Measurements from ENCODE around the gene ATP5F1E. TPM values are rescaled to one million over a fixed set of nuclear protein-coding genes. Genes with fewer than 3 reads are reported as not detected.

The ATP5F1E gene
- total and polyA plus RNA-seq, 3 experiments from 2014 or later = 95.0 to 102 (median 98.1) TPM

DNA sequence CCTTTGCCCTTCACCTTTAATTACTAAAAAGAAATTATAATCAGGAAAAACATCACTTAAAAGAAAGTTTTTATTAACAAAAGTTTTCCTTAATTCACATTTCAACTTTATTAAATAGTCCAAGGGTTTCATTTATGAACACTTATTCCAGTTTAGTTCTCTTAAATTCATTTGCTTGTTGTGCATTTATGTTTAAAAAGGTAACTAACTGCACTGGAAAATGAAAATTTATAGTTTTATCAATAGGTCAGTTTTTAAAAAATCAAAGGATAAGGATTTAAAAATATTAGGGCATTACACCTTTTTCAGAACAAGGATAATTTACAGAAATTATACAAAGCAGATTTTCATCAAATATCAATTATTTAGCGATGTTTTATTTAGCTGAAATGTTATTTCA, 958 bp upstream of the ATP5F1E start:
- H3K27ac Mint-ChIP-seq = peak overlapping the region in 6 of 8 donors; percentile 82 to 98 (median 94)
- DNase-seq = no peak
- peaks cover 40% of the 10 kb centered on the region for H3K36me3 ChIP-seq (ENCODE audit: insufficient read depth, low read length)
- ChIA-PET POLR2A (interaction anchor here (1.1 to 2.8 kb wide), 6 partner anchors 9 to 144 kb away, joined by 4 to 35 read pairs (median 12); partner anchors contain the start of gene PRELID3B), CTCF (interaction anchor here (0.8 to 5.0 kb wide), 6 partner anchors 9 to 189 kb away, joined by 3 to 24 read pairs (median 4); partner anchors contain the start of gene PRELID3B)
- H3K9me3 ChIP-seq (ENCODE audit: low read length) = no peaks in the 10 kb centered on the region
- H3K36me3 Mint-ChIP-seq = peaks cover 14 to 83% (median 15%) of the 10 kb centered on the region in 3 donors
- peak overlapping the region; percentile 60 for H3K27ac ChIP-seq (ENCODE audit: low read depth, low read length)
- H3K4me3 ChIP-seq (ENCODE audit: low read length) = no peak overlapping the region
- H3K27me3 Mint-ChIP-seq = peaks cover 0 to 2% of the 10 kb centered on the region in 2 donors
- H3K9me3 Mint-ChIP-seq = no peaks in the 10 kb centered on the region
- peak overlapping the region; percentile 86 to 99 (median 95) for H3K4me3 Mint-ChIP-seq
- peaks cover 44 to 52% (median 48%) of the 10 kb centered on the region in 3 donors for H3K4me1 Mint-ChIP-seq
- H3K27me3 ChIP-seq (ENCODE audit: insufficient read depth, low read length, poor library complexity, severe bottlenecking) = no peaks in the 10 kb centered on the region
- peaks cover 35% of the 10 kb centered on the region for H3K4me1 ChIP-seq (ENCODE audit: insufficient read depth, low read length)

DNA sequence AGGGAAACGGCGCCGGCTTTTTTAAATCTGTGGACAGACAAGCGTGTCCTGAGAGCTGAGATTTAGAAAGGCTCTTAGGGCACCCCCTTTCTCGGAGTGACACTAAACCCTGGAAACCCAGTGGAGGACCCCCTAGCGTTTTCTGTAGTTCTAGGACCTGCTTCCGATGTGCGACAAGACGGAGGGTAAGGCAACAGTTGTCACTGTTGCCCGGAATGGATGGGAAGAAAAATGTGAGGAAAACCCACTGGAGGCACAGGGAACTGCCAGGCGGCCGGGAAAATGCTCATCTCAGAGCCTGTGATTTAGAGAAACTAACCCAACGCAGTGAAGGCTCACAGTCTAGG, 551 bp upstream of the ATP5F1E start:
- no peaks in the 10 kb centered on the region for H3K9me3 Mint-ChIP-seq
- peaks cover 40% of the 10 kb centered on the region for H3K36me3 ChIP-seq (ENCODE audit: insufficient read depth, low read length)
- peaks cover 14 to 83% (median 17%) of the 10 kb centered on the region in 3 donors for H3K36me3 Mint-ChIP-seq

DNA sequence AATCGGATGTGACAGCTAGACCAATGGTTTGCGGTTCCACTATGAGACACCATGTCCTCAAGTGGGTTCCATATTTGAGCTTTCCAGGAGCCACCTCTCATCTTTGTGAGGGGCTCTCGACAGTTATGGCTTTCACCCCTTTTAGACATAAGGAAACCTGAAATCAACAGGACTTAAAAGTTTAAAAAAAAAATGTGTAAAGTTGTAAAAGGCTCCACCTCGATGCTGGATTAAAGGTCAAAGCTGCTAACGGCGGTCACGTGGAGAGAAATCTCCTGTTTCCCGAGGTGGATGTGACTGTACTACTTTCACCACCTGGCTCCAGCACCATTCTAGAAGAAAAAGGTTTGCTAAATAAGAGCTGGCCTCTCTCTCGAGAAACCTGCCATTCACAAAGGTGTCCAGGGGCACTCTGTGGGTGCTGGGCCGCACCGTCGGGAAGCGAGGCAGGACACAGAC, 542 bp downstream of the ATP5F1E start:
- Mint-ChIP-seq H3K4me1 (peaks cover 50 to 60% (median 59%) of the 10 kb centered on the region in 3 donors), H3K36me3 (peaks cover 8 to 83% (median 16%) of the 10 kb centered on the region in 3 donors), H3K27ac (peak overlapping the region; percentile 80 to 95 (median 94)), H3K27me3 (peaks cover 0 to 2% of the 10 kb centered on the region in 2 donors), H3K9me3 (no peaks in the 10 kb centered on the region), H3K4me3 (peak overlapping the region; percentile 91 to 99 (median 95))
- H3K4me1 ChIP-seq (ENCODE audit: insufficient read depth, low read length) = peaks cover 50% of the 10 kb centered on the region
- peak overlapping the region; percentile 69 for H3K27ac ChIP-seq (ENCODE audit: low read depth, low read length)
- CTCF ChIA-PET = interaction anchor here (1.0 to 5.0 kb wide), 6 partner anchors 10 to 380 kb away, joined by 3 to 24 read pairs (median 3); partner anchors contain the start of genes PRELID3B and STX16
- POLR2A ChIA-PET = interaction anchor here (0.6 to 2.8 kb wide), 10 partner anchors 11 to 381 kb away, joined by 3 to 35 read pairs (median 8); partner anchors contain the start of genes PRELID3B and STX16
- no peaks in the 10 kb centered on the region for H3K9me3 ChIP-seq (ENCODE audit: low read length)
- peaks cover 39% of the 10 kb centered on the region for H3K36me3 ChIP-seq (ENCODE audit: insufficient read depth, low read length)
- DNase-seq = peak in 1 of 5 donors; percentile 20
- H3K4me3 ChIP-seq (ENCODE audit: low read length) = peak overlapping the region; percentile 29
- H3K27me3 ChIP-seq (ENCODE audit: insufficient read depth, low read length, poor library complexity, severe bottlenecking) = no peaks in the 10 kb centered on the region

More for the DNA sequence above, 551 bp upstream of the ATP5F1E start:
- H3K27me3 ChIP-seq (ENCODE audit: insufficient read depth, low read length, poor library complexity, severe bottlenecking) = no peaks in the 10 kb centered on the region
- H3K27ac ChIP-seq (ENCODE audit: low read depth, low read length) = peak overlapping the region; percentile 60
- POLR2A ChIA-PET = interaction anchor here (0.5 to 2.8 kb wide), 15 partner anchors 9 to 726 kb away, joined by 3 to 35 read pairs (median 4); partner anchors contain the start of genes PRELID3B and STX16
- H3K9me3 ChIP-seq (ENCODE audit: low read length) = no peaks in the 10 kb centered on the region
- H3K4me3 ChIP-seq (ENCODE audit: low read length) = peak overlapping the region; percentile 55
- Mint-ChIP-seq H3K4me3 (peak overlapping the region; percentile 86 to 99 (median 95)), H3K4me1 (peaks cover 47 to 56% (median 48%) of the 10 kb centered on the region in 3 donors), H3K27ac (peak overlapping the region; percentile 80 to 98 (median 94)), H3K27me3 (peaks cover 0 to 2% of the 10 kb centered on the region in 2 donors)
- DNase-seq = no peak
- peaks cover 39% of the 10 kb centered on the region for H3K4me1 ChIP-seq (ENCODE audit: insufficient read depth, low read length)
- CTCF ChIA-PET = interaction anchor here (0.6 to 5.0 kb wide), 12 partner anchors 9 to 381 kb away, joined by 3 to 24 read pairs (median 3); partner anchors contain the start of genes PRELID3B and STX16

DNA sequence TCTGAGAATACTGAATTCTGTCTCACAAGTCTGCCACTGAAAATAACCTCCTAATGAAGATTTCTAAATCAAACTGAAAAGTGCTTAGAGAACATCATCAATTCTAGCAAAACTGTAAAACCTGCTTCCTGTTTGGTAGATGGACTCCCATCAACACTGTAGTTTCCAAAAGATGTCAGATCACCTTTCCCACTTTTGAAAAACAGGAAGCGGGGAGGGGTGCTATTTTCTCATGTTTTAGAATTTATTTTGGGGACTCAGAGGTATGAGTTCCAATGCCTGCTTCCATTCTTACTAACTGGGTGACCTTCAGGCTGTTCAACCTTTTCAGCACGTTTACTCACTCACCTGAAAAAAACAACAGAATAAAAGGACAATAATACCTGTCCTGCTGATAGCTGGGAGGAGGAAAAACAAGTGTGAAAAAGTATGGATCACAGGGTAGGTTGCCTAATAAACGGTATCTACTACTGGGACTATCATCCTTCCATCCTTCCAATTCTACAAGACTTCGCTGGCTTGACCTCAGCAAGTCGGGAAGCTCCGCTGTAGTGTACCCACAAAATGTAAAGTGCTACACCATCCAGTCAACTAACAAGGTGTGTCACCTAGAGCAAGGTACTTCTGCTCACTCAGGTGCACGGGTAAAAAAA, 1.1 kb downstream of the ATP5F1E start:
- Histone ChIP-seq H3K36me3 (ENCODE audit: insufficient read depth, low read length) (peaks cover 34% of the 10 kb centered on the region), H3K27me3 (ENCODE audit: insufficient read depth, low read length, poor library complexity, severe bottlenecking) (no peaks in the 10 kb centered on the region), H3K4me3 (ENCODE audit: low read length) (peak overlapping the region; percentile 29), H3K4me1 (ENCODE audit: insufficient read depth, low read length) (peaks cover 50% of the 10 kb centered on the region), H3K27ac (ENCODE audit: low read depth, low read length) (peak overlapping the region; percentile 69), H3K9me3 (ENCODE audit: low read length) (no peaks in the 10 kb centered on the region)
- Mint-ChIP-seq H3K4me1 (peaks cover 56 to 66% (median 65%) of the 10 kb centered on the region in 3 donors), H3K9me3 (no peaks in the 10 kb centered on the region), H3K27ac (peak overlapping the region; percentile 50 to 95 (median 93)), H3K4me3 (peak overlapping the region; percentile 91 to 99 (median 95)), H3K36me3 (peaks cover 8 to 83% (median 16%) of the 10 kb centered on the region in 3 donors), H3K27me3 (peaks cover 0 to 2% of the 10 kb centered on the region in 2 donors)
- ChIA-PET CTCF (interaction anchor here (1.2 to 5.0 kb wide), 3 partner anchors 11 to 379 kb away, joined by 3 to 24 read pairs (median 7); partner anchors contain the start of genes PRELID3B and STX16), POLR2A (interaction anchor here (0.6 to 2.8 kb wide), 5 partner anchors 31 to 142 kb away, joined by 3 to 23 read pairs (median 11); no protein-coding TSS in a partner anchor)
- DNase-seq = no peak

DNA sequence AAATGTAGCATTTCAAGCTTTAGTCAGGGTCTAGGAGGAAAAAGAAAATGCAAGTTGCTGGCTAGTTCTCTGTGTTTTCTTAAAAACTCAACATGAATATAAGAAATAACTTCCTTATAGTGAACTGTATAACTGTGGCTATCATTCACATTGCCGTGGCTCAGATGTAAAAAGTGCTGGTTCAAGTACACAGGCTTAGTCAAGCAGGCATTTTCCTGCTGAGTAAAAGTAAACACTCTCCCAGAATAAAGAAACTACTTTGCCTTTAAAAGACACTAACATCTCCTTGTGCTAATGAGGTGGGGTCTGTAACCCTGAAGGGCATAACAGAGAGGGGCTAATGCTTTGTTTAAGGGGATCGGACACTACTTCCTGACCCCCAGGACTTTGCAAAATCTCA, 3.3 kb downstream of the ATP5F1E start:
- H3K27me3 Mint-ChIP-seq = peaks cover 0 to 2% of the 10 kb centered on the region in 2 donors
- no peak for DNase-seq
- no peaks in the 10 kb centered on the region for H3K9me3 ChIP-seq (ENCODE audit: low read length)
- peak overlapping the region; percentile 66 to 93 (median 70) for H3K4me3 Mint-ChIP-seq
- no peaks in the 10 kb centered on the region for H3K27me3 ChIP-seq (ENCODE audit: insufficient read depth, low read length, poor library complexity, severe bottlenecking)
- CTCF ChIA-PET = no interaction called here
- peaks cover 50% of the 10 kb centered on the region for H3K4me1 ChIP-seq (ENCODE audit: insufficient read depth, low read length)
- H3K4me3 ChIP-seq (ENCODE audit: low read length) = no peak overlapping the region
- peaks cover 38% of the 10 kb centered on the region for H3K36me3 ChIP-seq (ENCODE audit: insufficient read depth, low read length)
- H3K27ac Mint-ChIP-seq = peak overlapping the region in 6 of 8 donors; percentile 40 to 83 (median 64)
- no peaks in the 10 kb centered on the region for H3K9me3 Mint-ChIP-seq
- H3K4me1 Mint-ChIP-seq = peaks cover 62 to 76% (median 73%) of the 10 kb centered on the region in 3 donors
- POLR2A ChIA-PET = no interaction called here
- no peak overlapping the region for H3K27ac ChIP-seq (ENCODE audit: low read depth, low read length)
- H3K36me3 Mint-ChIP-seq = peaks cover 0 to 85% (median 17%) of the 10 kb centered on the region in 3 donors

DNA sequence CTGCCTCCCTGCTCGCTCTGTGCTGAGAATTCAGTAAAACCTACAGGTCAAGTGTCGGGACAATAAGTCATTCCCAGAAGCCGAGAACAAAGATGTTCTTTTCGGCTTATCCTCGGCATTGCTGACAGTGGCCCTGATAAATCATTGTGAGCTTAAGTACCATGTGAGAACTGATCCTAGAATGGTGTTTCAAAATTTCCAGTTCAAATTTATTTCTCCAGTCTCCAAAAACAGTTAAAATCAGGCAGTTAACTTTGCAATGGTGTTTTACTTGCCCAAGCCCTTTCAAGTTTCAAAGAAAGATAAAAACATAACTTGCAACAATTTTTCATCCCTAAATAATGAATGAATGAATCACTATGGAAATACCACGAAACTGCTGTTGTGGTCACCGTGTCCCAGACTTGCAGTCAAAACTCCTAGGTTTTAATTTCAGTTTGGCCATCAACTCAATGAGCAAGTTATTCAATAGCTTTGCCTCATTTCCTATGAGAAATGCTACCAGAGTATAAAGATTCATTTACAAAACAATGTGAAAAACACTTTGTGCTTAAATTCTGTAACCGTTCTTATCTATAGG, 4.3 kb downstream of the ATP5F1E start:
- Mint-ChIP-seq H3K4me3 (peak overlapping the region in 1 of 7 donors; percentile 44), H3K9me3 (no peaks in the 10 kb centered on the region), H3K4me1 (peaks cover 60 to 71% (median 71%) of the 10 kb centered on the region in 3 donors), H3K27ac (peak overlapping the region in 5 of 8 donors; percentile 17 to 54 (median 21)), H3K27me3 (peaks cover 0 to 2% of the 10 kb centered on the region in 2 donors), H3K36me3 (peaks cover 0 to 93% (median 19%) of the 10 kb centered on the region in 3 donors)
- CTCF ChIA-PET = no interaction called here
- POLR2A ChIA-PET = no interaction called here
- H3K27ac ChIP-seq (ENCODE audit: low read depth, low read length) = no peak overlapping the region
- no peaks in the 10 kb centered on the region for H3K9me3 ChIP-seq (ENCODE audit: low read length)
- H3K4me3 ChIP-seq (ENCODE audit: low read length) = no peak overlapping the region
- peaks cover 38% of the 10 kb centered on the region for H3K36me3 ChIP-seq (ENCODE audit: insufficient read depth, low read length)
- no peaks in the 10 kb centered on the region for H3K27me3 ChIP-seq (ENCODE audit: insufficient read depth, low read length, poor library complexity, severe bottlenecking)
- H3K4me1 ChIP-seq (ENCODE audit: insufficient read depth, low read length) = peaks cover 50% of the 10 kb centered on the region
- DNase-seq = no peak

DNA sequence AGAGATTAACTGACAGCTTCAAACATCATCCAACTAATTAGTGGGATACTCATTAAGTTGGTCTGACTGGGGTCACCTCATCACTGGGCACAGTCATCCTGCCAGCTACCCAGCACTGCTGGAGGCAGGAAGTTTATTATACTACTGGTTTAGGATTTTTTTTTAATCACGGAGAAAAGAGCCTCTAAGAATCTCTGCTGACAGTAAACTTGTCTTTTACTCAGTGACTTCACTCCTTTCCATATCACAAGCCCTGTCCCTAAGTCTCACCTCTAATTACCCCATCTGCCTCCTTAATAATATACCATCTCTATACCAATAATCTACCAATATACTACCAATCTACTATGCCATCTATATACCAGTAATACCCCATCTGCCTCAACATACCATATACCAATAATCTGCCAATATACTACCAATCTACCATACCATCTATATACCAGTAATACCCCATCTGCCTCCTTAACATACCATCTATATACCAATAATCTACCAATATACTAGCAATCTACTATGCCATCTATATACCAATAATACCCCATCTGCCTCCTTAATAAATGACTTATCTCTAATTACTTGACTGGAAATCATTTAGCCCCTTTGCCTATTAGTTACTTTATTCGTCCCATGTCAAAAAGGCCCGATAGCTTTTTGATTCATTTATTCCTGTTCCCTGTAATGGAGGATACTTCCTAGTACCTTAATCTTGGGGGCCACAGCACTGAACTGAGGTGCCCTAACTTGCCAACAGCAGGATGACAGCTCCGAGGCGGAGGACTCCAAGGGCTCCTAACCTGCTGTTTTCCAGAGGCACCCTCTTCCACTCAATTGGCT, 5.0 kb downstream of the ATP5F1E start:
- Histone ChIP-seq H3K27me3 (ENCODE audit: insufficient read depth, low read length, poor library complexity, severe bottlenecking) (no peaks in the 10 kb centered on the region), H3K9me3 (ENCODE audit: low read length) (no peaks in the 10 kb centered on the region), H3K4me1 (ENCODE audit: insufficient read depth, low read length) (peaks cover 50% of the 10 kb centered on the region), H3K36me3 (ENCODE audit: insufficient read depth, low read length) (peaks cover 38% of the 10 kb centered on the region), H3K4me3 (ENCODE audit: low read length) (no peak overlapping the region), H3K27ac (ENCODE audit: low read depth, low read length) (no peak overlapping the region)
- H3K27ac Mint-ChIP-seq = peak overlapping the region; percentile 1 to 87 (median 14)
- H3K4me3 Mint-ChIP-seq = peak overlapping the region in 4 of 7 donors; percentile 3 to 15 (median 4)
- peaks cover 0 to 97% (median 23%) of the 10 kb centered on the region in 3 donors for H3K36me3 Mint-ChIP-seq
- CTCF ChIA-PET = no interaction called here
- no peaks in the 10 kb centered on the region for H3K9me3 Mint-ChIP-seq
- peaks cover 57 to 73% (median 67%) of the 10 kb centered on the region in 3 donors for H3K4me1 Mint-ChIP-seq
- POLR2A ChIA-PET = no interaction called here
- H3K27me3 Mint-ChIP-seq = peaks cover 0 to 2% of the 10 kb centered on the region in 2 donors
- no peak for DNase-seq
